Measurements from ENCODE around the gene TTYH3.

The TTYH3 gene

GRCh38 chr7:2602406-2603043 lies 29.3 kb upstream of the TTYH3 start:
- H3K27ac ChIP-seq (ENCODE audit: insufficient read depth, low read depth, low read length, poor library complexity, severe bottlenecking): no peak overlapping the region
- WGBS, 2 experiments: 94 to 95% methylated on average over 19 of the region's 19 CpGs
- peaks cover 9% of the 10 kb centered on the region for H3K36me3 ChIP-seq (ENCODE audit: control insufficient read depth, insufficient read depth, low read length)

GRCh38 chr7:2603044-2603965 lies 28.5 kb upstream of the TTYH3 start:
- 91% methylated on average over 35 of the region's 35 CpGs for WGBS, 2 experiments

More at GRCh38 chr7:2602406-2603043, 29.3 kb upstream of the TTYH3 start:
- Histone ChIP-seq H3K9me3 (ENCODE audit: control insufficient read depth, low read length) (no peaks in the 10 kb centered on the region), H3K27me3 (ENCODE audit: control insufficient read depth, insufficient read depth, low read length, poor library complexity, severe bottlenecking) (no peaks in the 10 kb centered on the region), H3K4me3 (ENCODE audit: insufficient read depth, low read depth, low read length) (no peak overlapping the region), H3K4me1 (ENCODE audit: control insufficient read depth, insufficient read depth, low read length) (peaks cover 10% of the 10 kb centered on the region)

GRCh38 chr7:2604608-2605174 lies 27.1 kb upstream of the TTYH3 start:
- Histone ChIP-seq H3K4me1 (ENCODE audit: control insufficient read depth, insufficient read depth, low read length) (peaks cover 22% of the 10 kb centered on the region), H3K36me3 (ENCODE audit: control insufficient read depth, insufficient read depth, low read length) (no peaks in the 10 kb centered on the region), H3K4me3 (ENCODE audit: insufficient read depth, low read depth, low read length) (no peak overlapping the region), H3K27ac (ENCODE audit: insufficient read depth, low read depth, low read length, poor library complexity, severe bottlenecking) (no peak overlapping the region), H3K27me3 (ENCODE audit: control insufficient read depth, insufficient read depth, low read length, poor library complexity, severe bottlenecking) (no peaks in the 10 kb centered on the region), H3K9me3 (ENCODE audit: control insufficient read depth, low read length) (no peaks in the 10 kb centered on the region)
- 92% methylated on average over 29 of the region's 29 CpGs for WGBS, 2 experiments

More at GRCh38 chr7:2603044-2603965, 28.5 kb upstream of the TTYH3 start:
- no peak overlapping the region for H3K4me3 ChIP-seq (ENCODE audit: insufficient read depth, low read depth, low read length)
- H3K27me3 ChIP-seq (ENCODE audit: control insufficient read depth, insufficient read depth, low read length, poor library complexity, severe bottlenecking): no peaks in the 10 kb centered on the region
- H3K9me3 ChIP-seq (ENCODE audit: control insufficient read depth, low read length): no peaks in the 10 kb centered on the region
- H3K4me1 ChIP-seq (ENCODE audit: control insufficient read depth, insufficient read depth, low read length): peaks cover 18% of the 10 kb centered on the region
- no peak overlapping the region for H3K27ac ChIP-seq (ENCODE audit: insufficient read depth, low read depth, low read length, poor library complexity, severe bottlenecking)
- H3K36me3 ChIP-seq (ENCODE audit: control insufficient read depth, insufficient read depth, low read length): peaks cover 8% of the 10 kb centered on the region

GRCh38 chr7:2605608-2606538 lies 25.9 kb upstream of the TTYH3 start:
- Histone ChIP-seq H3K9me3 (ENCODE audit: control insufficient read depth, low read length) (no peaks in the 10 kb centered on the region), H3K4me3 (ENCODE audit: insufficient read depth, low read depth, low read length) (no peak overlapping the region), H3K4me1 (ENCODE audit: control insufficient read depth, insufficient read depth, low read length) (peaks cover 25% of the 10 kb centered on the region), H3K27ac (ENCODE audit: insufficient read depth, low read depth, low read length, poor library complexity, severe bottlenecking) (no peak overlapping the region), H3K36me3 (ENCODE audit: control insufficient read depth, insufficient read depth, low read length) (no peaks in the 10 kb centered on the region), H3K27me3 (ENCODE audit: control insufficient read depth, insufficient read depth, low read length, poor library complexity, severe bottlenecking) (no peaks in the 10 kb centered on the region)
- 92 to 93% methylated on average over 38 of the region's 38 CpGs for WGBS, 2 experiments

GRCh38 chr7:2606539-2606936 lies 25.2 kb upstream of the TTYH3 start:
- H3K27ac ChIP-seq (ENCODE audit: insufficient read depth, low read depth, low read length, poor library complexity, severe bottlenecking): no peak overlapping the region
- 92% methylated on average over 16 of the region's 16 CpGs for WGBS, 2 experiments
- no peaks in the 10 kb centered on the region for H3K36me3 ChIP-seq (ENCODE audit: control insufficient read depth, insufficient read depth, low read length)
- H3K9me3 ChIP-seq (ENCODE audit: control insufficient read depth, low read length): no peaks in the 10 kb centered on the region
- H3K4me3 ChIP-seq (ENCODE audit: insufficient read depth, low read depth, low read length): no peak overlapping the region
- peaks cover 30% of the 10 kb centered on the region for H3K4me1 ChIP-seq (ENCODE audit: control insufficient read depth, insufficient read depth, low read length)
- no peaks in the 10 kb centered on the region for H3K27me3 ChIP-seq (ENCODE audit: control insufficient read depth, insufficient read depth, low read length, poor library complexity, severe bottlenecking)

- no peaks in the 10 kb centered on the region for H3K36me3 ChIP-seq (ENCODE audit: control insufficient read depth, insufficient read depth, low read length)
- no peaks in the 10 kb centered on the region for H3K9me3 ChIP-seq (ENCODE audit: control insufficient read depth, low read length)
- H3K27ac ChIP-seq (ENCODE audit: insufficient read depth, low read depth, low read length, poor library complexity, severe bottlenecking): no peak overlapping the region
- peaks cover 30% of the 10 kb centered on the region for H3K4me1 ChIP-seq (ENCODE audit: control insufficient read depth, insufficient read depth, low read length)
- no peaks in the 10 kb centered on the region for H3K27me3 ChIP-seq (ENCODE audit: control insufficient read depth, insufficient read depth, low read length, poor library complexity, severe bottlenecking)
- no peak overlapping the region for H3K4me3 ChIP-seq (ENCODE audit: insufficient read depth, low read depth, low read length)
- 57 to 65% methylated on average over 26 of the region's 26 CpGs for WGBS, 2 experiments
Observed at GRCh38 chr7:2607122-2607922, 24.5 kb upstream of the TTYH3 start.

- Histone ChIP-seq H3K9me3 (ENCODE audit: control insufficient read depth, low read length) (no peaks in the 10 kb centered on the region), H3K27ac (ENCODE audit: insufficient read depth, low read depth, low read length, poor library complexity, severe bottlenecking) (peak overlapping the region; percentile 16), H3K4me3 (ENCODE audit: insufficient read depth, low read depth, low read length) (no peak overlapping the region), H3K4me1 (ENCODE audit: control insufficient read depth, insufficient read depth, low read length) (peaks cover 30% of the 10 kb centered on the region), H3K27me3 (ENCODE audit: control insufficient read depth, insufficient read depth, low read length, poor library complexity, severe bottlenecking) (no peaks in the 10 kb centered on the region), H3K36me3 (ENCODE audit: control insufficient read depth, insufficient read depth, low read length) (no peaks in the 10 kb centered on the region)
- 86% methylated on average over 37 of the region's 37 CpGs for WGBS, 2 experiments
Observed at GRCh38 chr7:2607923-2608904, 23.6 kb upstream of the TTYH3 start.

- WGBS, 2 experiments: 68 to 74% methylated on average over 14 of the region's 14 CpGs
Observed at GRCh38 chr7:2608921-2609411, 22.8 kb upstream of the TTYH3 start.

More at GRCh38 chr7:2608921-2609411, 22.8 kb upstream of the TTYH3 start:
- no peak overlapping the region for H3K4me3 ChIP-seq (ENCODE audit: insufficient read depth, low read depth, low read length)
- H3K27ac ChIP-seq (ENCODE audit: insufficient read depth, low read depth, low read length, poor library complexity, severe bottlenecking): no peak overlapping the region
- H3K36me3 ChIP-seq (ENCODE audit: control insufficient read depth, insufficient read depth, low read length): no peaks in the 10 kb centered on the region
- no peaks in the 10 kb centered on the region for H3K9me3 ChIP-seq (ENCODE audit: control insufficient read depth, low read length)
- H3K4me1 ChIP-seq (ENCODE audit: control insufficient read depth, insufficient read depth, low read length): peaks cover 30% of the 10 kb centered on the region
- no peaks in the 10 kb centered on the region for H3K27me3 ChIP-seq (ENCODE audit: control insufficient read depth, insufficient read depth, low read length, poor library complexity, severe bottlenecking)

All from ectodermal cell (in vitro differentiated cells).